HG03139 (cell line): Measurements from ENCODE around the gene FAM78B.

Source experiments
- ATAC-seq: cut with Tn5 transposase; IDR thresholded peaks from one replicate; pipeline ENCODE4 v1.9.1; 2021; ENCODE audit not compliant: unreplicated experiment

Gene FAM78B

GRCh38 chr1:166166698-166167571 is at the start of gene FAM78B:
FAM78B (minus strand) TSS chr1:166167001; CDS start chr1:166166248, 753 bp downstream.
- ATAC-seq: peak; percentile 40

GRCh38 chr1:166202546-166202945 is 35.7 kb upstream of the FAM78B start:
- no peak for ATAC-seq

GRCh38 chr1:166200743-166201142 is 33.9 kb upstream of the FAM78B start:
- no peak for ATAC-seq

GRCh38 chr1:166197597-166197996 is 30.8 kb upstream of the FAM78B start:
- no peak for ATAC-seq

- ATAC-seq: no peak
These were observed 30.3 kb upstream of the FAM78B start for GRCh38 chr1:166197141-166197540.

GRCh38 chr1:166193057-166193698 is 26.4 kb upstream of the FAM78B start:
- ATAC-seq: no peak

GRCh38 chr1:166190400-166190799 is 23.6 kb upstream of the FAM78B start:
- no peak for ATAC-seq

GRCh38 chr1:166189126-166189525 is 22.3 kb upstream of the FAM78B start:
- ATAC-seq: no peak

GRCh38 chr1:166185526-166185925 is 18.7 kb upstream of the FAM78B start:
- no peak for ATAC-seq

- no peak for ATAC-seq
These were observed 18.1 kb upstream of the FAM78B start for GRCh38 chr1:166184897-166185296.

- no peak for ATAC-seq
These were observed 17.2 kb upstream of the FAM78B start for GRCh38 chr1:166184012-166184411.

GRCh38 chr1:166182281-166182680 is 15.5 kb upstream of the FAM78B start:
- ATAC-seq: no peak

GRCh38 chr1:166176416-166176815 is 9.6 kb upstream of the FAM78B start:
- ATAC-seq: no peak

GRCh38 chr1:166175032-166175431 is 8.2 kb upstream of the FAM78B start:
- ATAC-seq: no peak

- ATAC-seq: no peak
These were observed 7.3 kb upstream of the FAM78B start for GRCh38 chr1:166174108-166174507.

GRCh38 chr1:166172106-166172505 is 5.3 kb upstream of the FAM78B start:
- ATAC-seq: no peak

- ATAC-seq: no peak
These were observed 3.9 kb upstream of the FAM78B start for GRCh38 chr1:166170726-166171125.

GRCh38 chr1:166170075-166170474 is 3.3 kb upstream of the FAM78B start:
- ATAC-seq: no peak

GRCh38 chr1:166169182-166169581 is 2.4 kb upstream of the FAM78B start:
- ATAC-seq: no peak

- ATAC-seq: no peak
These were observed 748 bp upstream of the FAM78B start for GRCh38 chr1:166167572-166167925.

- ATAC-seq: peak; percentile 3
These were observed 488 bp downstream of the FAM78B start for GRCh38 chr1:166166329-166166697.

- peak; percentile 1 for ATAC-seq
These were observed 1.0 kb downstream of the FAM78B start for GRCh38 chr1:166165661-166166328.
